Kidney capillary endothelial cell (primary cell): ENCODE measurements around the gene ZNF330.
"Not testable (repeated sequence)": the region's sequence is repeated elsewhere in the genome, so short reads cannot be mapped to it uniquely, and the experiment has no call there.

ENCODE experiments used
- DNase-seq: peaks from one replicate; pipeline ENCODE4 v3.0.0-alpha.2; 2018; ENCODE audit warnings: low spot score

Gene ZNF330

GRCh38 chr4:141220691-141221659, at the start of gene ZNF330:
Gene ZNF330 (plus strand): TSS chr4:141220895. CDS start chr4:141222372, 1,477 bp downstream.
- peak; percentile 82 for DNase-seq

- no peak for DNase-seq
Observed at GRCh38 chr4:141174457-141174856, 46.2 kb upstream of the ZNF330 start.

GRCh38 chr4:141177171-141177570, 43.5 kb upstream of the ZNF330 start:
- DNase-seq: no peak

- no peak for DNase-seq
Observed at GRCh38 chr4:141179474-141180373, 41.0 kb upstream of the ZNF330 start.

GRCh38 chr4:141180991-141181761, 39.5 kb upstream of the ZNF330 start:
- no peak for DNase-seq

GRCh38 chr4:141183491-141183890, 37.2 kb upstream of the ZNF330 start:
- DNase-seq: not testable (repeated sequence)

GRCh38 chr4:141192564-141192963, 28.1 kb upstream of the ZNF330 start:
- no peak for DNase-seq

GRCh38 chr4:141193516-141194034, 27.1 kb upstream of the ZNF330 start:
- DNase-seq: no peak

- DNase-seq: no peak
Observed at GRCh38 chr4:141195095-141195707, 25.5 kb upstream of the ZNF330 start.

- no peak for DNase-seq
Observed at GRCh38 chr4:141196227-141196933, 24.3 kb upstream of the ZNF330 start.

GRCh38 chr4:141207961-141208360, 12.7 kb upstream of the ZNF330 start:
- DNase-seq: no peak

GRCh38 chr4:141210168-141210567, 10.5 kb upstream of the ZNF330 start:
- DNase-seq: no peak

GRCh38 chr4:141213550-141213991, 7.1 kb upstream of the ZNF330 start:
- no peak for DNase-seq

GRCh38 chr4:141215030-141215429, 5.7 kb upstream of the ZNF330 start:
- no peak for DNase-seq

- DNase-seq: no peak
Observed at GRCh38 chr4:141216002-141216761, 4.5 kb upstream of the ZNF330 start.

- no peak for DNase-seq
Observed at GRCh38 chr4:141220271-141220670, 424 bp upstream of the ZNF330 start.

GRCh38 chr4:141223418-141223817, 2.7 kb downstream of the ZNF330 start:
- DNase-seq: no peak

- not testable (repeated sequence) for DNase-seq
Observed at GRCh38 chr4:141227280-141227679, 6.6 kb downstream of the ZNF330 start.

- DNase-seq: no peak
Observed at GRCh38 chr4:141229408-141230101, 8.9 kb downstream of the ZNF330 start.
